ENCODE data around the gene STH. TPM values are rescaled to one million over a fixed set of nuclear protein-coding genes. Genes with fewer than 3 reads are reported as not detected.

STH gene
- total and polyA plus RNA-seq, 8 donors, result 0.38 TPM; not detected in 7

GRCh38 chr17:46023783-46024388 lies 24.8 kb downstream of the STH start:
- peaks cover 0 to 22% of the 10 kb centered on the region in 2 donors for H3K4me1 ChIP-seq
- H3K4me3 ChIP-seq, result no peak overlapping the region
- DNase-seq (no peak), ATAC-seq (no peak)
- intact Hi-C loops (cut with DNase I), result no loop called here
- H3K36me3 ChIP-seq, result peaks cover 0 to 45% of the 10 kb centered on the region in 2 donors
- H3K27me3 ChIP-seq, result no peaks in the 10 kb centered on the region
- H3K9me3 ChIP-seq, result no peaks in the 10 kb centered on the region
- TF ChIP-seq CTCF (IDR thresholded peaks at IDR 0.05), result no peak
- no peak overlapping the region for H3K27ac ChIP-seq

DNA sequence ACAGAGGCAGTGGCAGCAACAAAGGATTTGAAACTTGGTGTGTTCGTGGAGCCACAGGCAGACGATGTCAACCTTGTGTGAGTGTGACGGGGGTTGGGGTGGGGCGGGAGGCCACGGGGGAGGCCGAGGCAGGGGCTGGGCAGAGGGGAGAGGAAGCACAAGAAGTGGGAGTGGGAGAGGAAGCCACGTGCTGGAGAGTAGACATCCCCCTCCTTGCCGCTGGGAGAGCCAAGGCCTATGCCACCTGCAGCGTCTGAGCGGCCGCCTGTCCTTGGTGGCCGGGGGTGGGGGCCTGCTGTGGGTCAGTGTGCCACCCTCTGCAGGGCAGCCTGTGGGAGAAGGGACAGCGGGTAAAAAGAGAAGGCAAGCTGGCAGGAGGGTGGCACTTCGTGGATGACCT lies 25.5 kb downstream of the STH start:
- no peak overlapping the region for H3K4me3 ChIP-seq
- no peak overlapping the region for H3K27ac ChIP-seq
- no peaks in the 10 kb centered on the region for H3K9me3 ChIP-seq
- no peaks in the 10 kb centered on the region for H3K27me3 ChIP-seq
- no peak for DNase-seq
- no peak for TF ChIP-seq CTCF (IDR thresholded peaks at IDR 0.05)
- intact Hi-C loops (cut with DNase I), result no loop called here
- H3K36me3 ChIP-seq, result peaks cover 0 to 52% of the 10 kb centered on the region in 2 donors
- peaks cover 0 to 22% of the 10 kb centered on the region in 2 donors for H3K4me1 ChIP-seq
- no peak for ATAC-seq

DNA sequence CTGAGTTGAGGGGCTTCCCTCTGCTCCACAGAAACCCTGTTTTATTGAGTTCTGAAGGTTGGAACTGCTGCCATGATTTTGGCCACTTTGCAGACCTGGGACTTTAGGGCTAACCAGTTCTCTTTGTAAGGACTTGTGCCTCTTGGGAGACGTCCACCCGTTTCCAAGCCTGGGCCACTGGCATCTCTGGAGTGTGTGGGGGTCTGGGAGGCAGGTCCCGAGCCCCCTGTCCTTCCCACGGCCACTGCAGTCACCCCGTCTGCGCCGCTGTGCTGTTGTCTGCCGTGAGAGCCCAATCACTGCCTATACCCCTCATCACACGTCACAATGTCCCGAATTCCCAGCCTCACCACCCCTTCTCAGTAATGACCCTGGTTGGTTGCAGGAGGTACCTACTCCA lies 26.0 kb downstream of the STH start:
- Histone ChIP-seq H3K36me3 (peaks cover 0 to 57% of the 10 kb centered on the region in 2 donors), H3K27me3 (no peaks in the 10 kb centered on the region), H3K4me1 (peaks cover 0 to 22% of the 10 kb centered on the region in 2 donors), H3K9me3 (no peaks in the 10 kb centered on the region), H3K27ac (no peak overlapping the region), H3K4me3 (no peak overlapping the region)
- ATAC-seq (no peak), DNase-seq (no peak)
- no peak for TF ChIP-seq CTCF (IDR thresholded peaks at IDR 0.05)
- intact Hi-C loops (cut with DNase I), result no loop called here

- no peak for ATAC-seq
- peak overlapping the region in 1 of 2 donors; percentile 67 for H3K27ac ChIP-seq
Observed at GRCh38 chr17:46025510-46026165, 26.6 kb downstream of the STH start.

More at GRCh38 chr17:46025510-46026165, 26.6 kb downstream of the STH start:
- Histone ChIP-seq H3K4me1 (peaks cover 0 to 22% of the 10 kb centered on the region in 2 donors), H3K27me3 (no peaks in the 10 kb centered on the region), H3K9me3 (no peaks in the 10 kb centered on the region), H3K36me3 (peaks cover 0 to 63% of the 10 kb centered on the region in 2 donors), H3K4me3 (no peak overlapping the region)
- no peak for DNase-seq
- TF ChIP-seq CTCF (IDR thresholded peaks at IDR 0.05), result no peak
- intact Hi-C loops (cut with DNase I), result no loop called here
